Measurements from ENCODE around the gene ITGBL1. TPM values are rescaled to one million over a fixed set of nuclear protein-coding genes. Genes with fewer than 3 reads are reported as not detected.

The ITGBL1 gene
- total and polyA plus RNA-seq, 9 donors, result 0.45 to 9.3 (median 1.8) TPM

GRCh38 chr13:101708115-101708514 lies 255.6 kb downstream of the ITGBL1 start:
- H3K27me3 ChIP-seq, result no peaks in the 10 kb centered on the region
- no peaks in the 10 kb centered on the region for H3K36me3 ChIP-seq
- H3K27ac ChIP-seq, result no peak overlapping the region
- DNase-seq, result no peak
- no peaks in the 10 kb centered on the region for H3K4me1 ChIP-seq (ENCODE audit: insufficient read depth)
- intact Hi-C loops (cut with DNase I), result no loop called here
- WGBS, 3 donors, result 81 to 84% (median 81%) methylated on average over 1 of the region's 1 CpG
- TF ChIP-seq EP300 (IDR thresholded peaks at IDR 0.05) (no peak), CTCF (IDR thresholded peaks at IDR 0.05) (no peak), POLR2A (IDR thresholded peaks at IDR 0.05) (no peak)
- H3K9me3 ChIP-seq, result no peaks in the 10 kb centered on the region
- H3K4me3 ChIP-seq, result no peak overlapping the region

GRCh38 chr13:101709952-101710351 lies 257.5 kb downstream of the ITGBL1 start:
- no peaks in the 10 kb centered on the region for H3K27me3 ChIP-seq
- H3K36me3 ChIP-seq, result no peaks in the 10 kb centered on the region
- intact Hi-C loops (cut with DNase I), result no loop called here
- no peak for TF ChIP-seq EP300 (IDR thresholded peaks at IDR 0.05)
- no peak for TF ChIP-seq CTCF (IDR thresholded peaks at IDR 0.05)
- no peak for TF ChIP-seq POLR2A (IDR thresholded peaks at IDR 0.05)
- WGBS, 3 donors, result 92 to 93% (median 93%) methylated on average over 6 of the region's 6 CpGs
- H3K4me1 ChIP-seq (ENCODE audit: insufficient read depth), result no peaks in the 10 kb centered on the region
- no peaks in the 10 kb centered on the region for H3K9me3 ChIP-seq
- no peak overlapping the region for H3K27ac ChIP-seq
- H3K4me3 ChIP-seq, result no peak overlapping the region
- no peak for DNase-seq

- no peak overlapping the region for H3K4me3 ChIP-seq
- H3K9me3 ChIP-seq, result no peaks in the 10 kb centered on the region
- intact Hi-C loops (cut with DNase I), result no loop called here
- H3K27me3 ChIP-seq, result no peaks in the 10 kb centered on the region
- H3K36me3 ChIP-seq, result no peaks in the 10 kb centered on the region
- 91 to 94% (median 93%) methylated on average over 2 of the region's 2 CpGs for WGBS, 3 donors
- H3K4me1 ChIP-seq (ENCODE audit: insufficient read depth), result no peaks in the 10 kb centered on the region
- no peak for DNase-seq
- TF ChIP-seq EP300 (IDR thresholded peaks at IDR 0.05) (no peak), POLR2A (IDR thresholded peaks at IDR 0.05) (no peak), CTCF (IDR thresholded peaks at IDR 0.05) (no peak)
- H3K27ac ChIP-seq, result no peak overlapping the region
These were observed 259.0 kb downstream of the ITGBL1 start for GRCh38 chr13:101711307-101712025.

- H3K27ac ChIP-seq, result no peak overlapping the region
- H3K4me3 ChIP-seq, result no peak overlapping the region
- H3K36me3 ChIP-seq, result no peaks in the 10 kb centered on the region
- no peaks in the 10 kb centered on the region for H3K4me1 ChIP-seq (ENCODE audit: insufficient read depth)
- no peaks in the 10 kb centered on the region for H3K27me3 ChIP-seq
- no peak for TF ChIP-seq POLR2A (IDR thresholded peaks at IDR 0.05)
- TF ChIP-seq EP300 (IDR thresholded peaks at IDR 0.05), result no peak
- TF ChIP-seq CTCF (IDR thresholded peaks at IDR 0.05), result no peak
- WGBS, 3 donors, result 76 to 94% (median 80%) methylated on average over 2 of the region's 2 CpGs
- intact Hi-C loops (cut with DNase I), result no loop called here
- no peaks in the 10 kb centered on the region for H3K9me3 ChIP-seq
- DNase-seq, result no peak
These were observed 259.5 kb downstream of the ITGBL1 start for GRCh38 chr13:101712026-101712348.

Data from ovary (tissue), 9 donors.